DOHH2 (cell line): ENCODE measurements around the gene BABAM2.

Source experiments
- H3F3A ChIP-seq: fragments of 200-600 bp; sonication (generic), shearing (Covaris generic); 2 replicates; pipeline ENCODE4 v1.6.0; 2016; ENCODE audit warnings: antibody characterized with exemption, mild to moderate bottlenecking; ENCODE audit not compliant: control insufficient read depth, insufficient read depth
- H3K27ac ChIP-seq: fragments of 200-600 bp; sonication (generic); 2 replicates; pipeline ENCODE4 v1.5.1; 2014; ENCODE audit warnings: low read depth, mild to moderate bottlenecking, low read length, moderate library complexity
- H3K27me3 ChIP-seq: fragments of 200-600 bp; sonication (generic); 2 replicates; pipeline ENCODE4 v1.6.1; 2014; ENCODE audit warnings: mild to moderate bottlenecking, low read length, mixed read lengths; ENCODE audit not compliant: control insufficient read depth
- H3K36me3 ChIP-seq: fragments of 200-600 bp; sonication (generic); 2 replicates; pipeline ENCODE4 v1.6.1; 2014; ENCODE audit warnings: mild to moderate bottlenecking, low read length, moderate library complexity, mixed read lengths; ENCODE audit not compliant: control insufficient read depth
- H3K4me1 ChIP-seq: fragments of 200-600 bp; sonication (generic); 2 replicates; pipeline ENCODE4 v1.6.1; 2014; ENCODE audit warnings: mild to moderate bottlenecking, low read length, mixed read lengths; ENCODE audit not compliant: control insufficient read depth
- H3K4me2 ChIP-seq: fragments of 200-600 bp; sonication (generic); 2 replicates; pipeline ENCODE4 v1.6.0; 2014; ENCODE audit warnings: mild to moderate bottlenecking, low read length, moderate library complexity
- H3K4me3 ChIP-seq: fragments of 200-600 bp; sonication (generic); 2 replicates; pipeline ENCODE4 v1.5.1; 2014; ENCODE audit warnings: mild to moderate bottlenecking, low read length, mixed read lengths
- H3K79me2 ChIP-seq: fragments of 200-600 bp; sonication (generic); 2 replicates; pipeline ENCODE4 v1.6.1; 2014; ENCODE audit warnings: mild to moderate bottlenecking, low read length, mixed read lengths; ENCODE audit not compliant: control insufficient read depth
- H3K9me2 ChIP-seq: fragments of 200-600 bp; sonication (generic); replicated peaks from 2 replicates; pipeline ENCODE4 v1.6.1; 2014; ENCODE audit warnings: mild to moderate bottlenecking, low read length, mixed read lengths; ENCODE audit not compliant: control insufficient read depth
- H3K9me3 ChIP-seq: fragments of 200-600 bp; sonication (generic); 2 replicates; pipeline ENCODE4 v1.6.1; 2014; ENCODE audit warnings: antibody characterized with exemption, low read length, mixed read lengths; ENCODE audit not compliant: control insufficient read depth, insufficient read depth
- H4K20me1 ChIP-seq: fragments of 200-600 bp; sonication (generic); 2 replicates; pipeline ENCODE4 v1.6.0; 2014; ENCODE audit warnings: low read depth, mild to moderate bottlenecking, antibody characterized with exemption, low read length, moderate library complexity; ENCODE audit not compliant: control insufficient read depth, insufficient read depth
- EZH2phosphoT487 ChIP-seq: fragments of 200-600 bp; sonication (generic); IDR thresholded peaks from 2 replicates; pipeline ENCODE4 v1.6.1; 2017; ENCODE audit warnings: borderline replicate concordance, mild to moderate bottlenecking, antibody characterized with exemption, low read length, moderate library complexity, mixed read lengths
- TF ChIP-seq, protein P1 (sequence below): fragments of 200-600 bp; sonication (generic); IDR thresholded peaks from one replicate; pipeline ENCODE4 v1.5.1; 2014; ENCODE audit warnings: antibody characterized with exemption, mild to moderate bottlenecking, low read depth, low read length; ENCODE audit not compliant: poor library complexity, severe bottlenecking

BABAM2 gene

DNA sequence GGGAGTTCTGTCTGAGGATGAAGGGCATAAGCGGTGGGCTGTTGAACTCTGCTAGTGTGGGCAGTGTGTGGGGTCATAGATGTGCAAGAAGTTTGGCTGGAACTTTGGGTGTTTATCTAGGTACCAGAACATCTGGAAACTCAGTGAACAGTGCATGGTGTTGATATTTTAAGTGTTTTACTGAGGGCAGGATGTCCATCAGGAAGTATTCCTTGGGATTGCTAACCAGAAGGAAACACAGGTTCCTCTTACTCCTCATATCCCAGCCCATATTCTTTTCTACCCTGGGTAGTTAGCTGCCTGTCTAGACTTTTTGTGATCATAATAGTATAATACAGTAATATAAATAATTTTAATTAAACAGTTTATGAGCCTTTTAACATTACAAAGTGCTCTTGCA lies 15.5 kb downstream of the BABAM2 start:
- no peak overlapping the region for H3K27ac ChIP-seq
- H3K36me3 ChIP-seq: peaks cover 10% of the 10 kb centered on the region
- no peaks in the 10 kb centered on the region for H3K27me3 ChIP-seq
- H3K4me1 ChIP-seq: peaks cover 4% of the 10 kb centered on the region
- no peak for TF ChIP-seq EZH2phosphoT487
- TF ChIP-seq, protein P1, sequence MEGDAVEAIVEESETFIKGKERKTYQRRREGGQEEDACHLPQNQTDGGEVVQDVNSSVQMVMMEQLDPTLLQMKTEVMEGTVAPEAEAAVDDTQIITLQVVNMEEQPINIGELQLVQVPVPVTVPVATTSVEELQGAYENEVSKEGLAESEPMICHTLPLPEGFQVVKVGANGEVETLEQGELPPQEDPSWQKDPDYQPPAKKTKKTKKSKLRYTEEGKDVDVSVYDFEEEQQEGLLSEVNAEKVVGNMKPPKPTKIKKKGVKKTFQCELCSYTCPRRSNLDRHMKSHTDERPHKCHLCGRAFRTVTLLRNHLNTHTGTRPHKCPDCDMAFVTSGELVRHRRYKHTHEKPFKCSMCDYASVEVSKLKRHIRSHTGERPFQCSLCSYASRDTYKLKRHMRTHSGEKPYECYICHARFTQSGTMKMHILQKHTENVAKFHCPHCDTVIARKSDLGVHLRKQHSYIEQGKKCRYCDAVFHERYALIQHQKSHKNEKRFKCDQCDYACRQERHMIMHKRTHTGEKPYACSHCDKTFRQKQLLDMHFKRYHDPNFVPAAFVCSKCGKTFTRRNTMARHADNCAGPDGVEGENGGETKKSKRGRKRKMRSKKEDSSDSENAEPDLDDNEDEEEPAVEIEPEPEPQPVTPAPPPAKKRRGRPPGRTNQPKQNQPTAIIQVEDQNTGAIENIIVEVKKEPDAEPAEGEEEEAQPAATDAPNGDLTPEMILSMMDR: no peak
- no peaks in the 10 kb centered on the region; the same call in 1 of the 2 replicates for H3K79me2 ChIP-seq
- H3K4me3 ChIP-seq: no peak overlapping the region
- H3K4me2 ChIP-seq: no peak overlapping the region
- H3K9me2 ChIP-seq: no peaks in the 10 kb centered on the region
- no peaks in the 10 kb centered on the region for H4K20me1 ChIP-seq
- no peaks in the 10 kb centered on the region for H3K9me3 ChIP-seq
- H3F3A ChIP-seq: no peaks in the 10 kb centered on the region

DNA sequence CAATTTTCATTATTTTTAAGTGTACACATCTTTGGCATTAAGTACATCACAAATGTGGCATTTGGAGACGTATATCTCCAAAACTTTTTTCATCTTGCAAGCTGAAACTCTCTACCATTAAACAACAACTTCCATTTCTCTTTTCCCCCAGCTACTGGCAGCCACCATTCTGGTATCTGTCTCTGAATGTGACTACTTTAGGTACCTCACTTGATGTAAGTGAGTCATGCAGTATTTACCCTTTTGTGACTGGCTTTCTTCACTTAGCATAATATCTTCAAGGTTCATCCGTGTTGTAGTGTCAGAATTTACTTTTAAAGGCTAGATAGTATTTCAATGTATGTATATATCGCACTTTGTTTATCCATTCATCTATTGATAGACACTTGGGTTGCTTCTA lies 17.0 kb downstream of the BABAM2 start:
- no peaks in the 10 kb centered on the region for H3K9me3 ChIP-seq
- no peaks in the 10 kb centered on the region for H4K20me1 ChIP-seq
- H3K79me2 ChIP-seq: no peaks in the 10 kb centered on the region; the same call in 1 of the 2 replicates
- no peak for TF ChIP-seq EZH2phosphoT487
- TF ChIP-seq, protein P1: no peak
- no peaks in the 10 kb centered on the region for H3K27me3 ChIP-seq
- H3K9me2 ChIP-seq: no peaks in the 10 kb centered on the region
- H3K4me1 ChIP-seq: peaks cover 9% of the 10 kb centered on the region
- H3K27ac ChIP-seq: no peak overlapping the region
- 0 out of 2 replicates have a peak, but pooled peaks cover 2% of the 10 kb centered on the region for H3K36me3 ChIP-seq
- no peak overlapping the region for H3K4me3 ChIP-seq
- H3K4me2 ChIP-seq: no peak overlapping the region
- no peaks in the 10 kb centered on the region for H3F3A ChIP-seq

DNA sequence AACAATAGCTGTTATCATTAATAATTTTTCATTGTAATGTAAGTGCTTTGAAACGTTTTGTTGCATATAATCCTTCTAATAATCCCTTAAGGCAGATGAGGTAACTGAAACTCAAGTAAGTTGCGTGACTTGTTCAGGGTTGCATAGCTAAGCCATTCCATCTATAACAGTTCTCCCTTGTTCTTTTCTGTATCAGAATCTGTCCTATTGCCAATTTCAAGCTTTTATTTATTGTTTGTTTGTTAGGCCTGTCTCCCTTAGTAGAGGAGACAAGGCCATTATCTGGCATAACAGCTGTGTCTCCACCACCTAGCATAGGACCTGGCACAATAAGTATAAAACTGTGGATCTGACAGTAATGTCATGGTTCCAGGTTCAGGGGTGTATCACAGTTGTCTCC lies 19.4 kb downstream of the BABAM2 start:
- Histone ChIP-seq H3K4me3 (no peak overlapping the region), H3K4me2 (no peak overlapping the region), H3K36me3 (no peaks in the 10 kb centered on the region), H3K9me3 (no peaks in the 10 kb centered on the region), H3K9me2 (no peaks in the 10 kb centered on the region), H3K4me1 (peaks cover 9% of the 10 kb centered on the region), H4K20me1 (no peaks in the 10 kb centered on the region), H3K27ac (no peak overlapping the region), H3K79me2 (no peaks in the 10 kb centered on the region; the same call in 1 of the 2 replicates), H3F3A (no peaks in the 10 kb centered on the region), H3K27me3 (no peaks in the 10 kb centered on the region)
- no peak for TF ChIP-seq EZH2phosphoT487
- TF ChIP-seq, protein P1: no peak
